Bone marrow (tissue), 2 donors: ENCODE results near the gene SNX13.
"Not testable (repeated sequence)": the region's sequence is repeated elsewhere in the genome, so short reads cannot be mapped to it uniquely, and the experiment has no call there.

Experiments used
- DNase-seq, 2 donors: peaks; one replicate each; lab custom pipeline; 2025; lab: John Stamatoyannopoulos, UW

The SNX13 gene

DNA sequence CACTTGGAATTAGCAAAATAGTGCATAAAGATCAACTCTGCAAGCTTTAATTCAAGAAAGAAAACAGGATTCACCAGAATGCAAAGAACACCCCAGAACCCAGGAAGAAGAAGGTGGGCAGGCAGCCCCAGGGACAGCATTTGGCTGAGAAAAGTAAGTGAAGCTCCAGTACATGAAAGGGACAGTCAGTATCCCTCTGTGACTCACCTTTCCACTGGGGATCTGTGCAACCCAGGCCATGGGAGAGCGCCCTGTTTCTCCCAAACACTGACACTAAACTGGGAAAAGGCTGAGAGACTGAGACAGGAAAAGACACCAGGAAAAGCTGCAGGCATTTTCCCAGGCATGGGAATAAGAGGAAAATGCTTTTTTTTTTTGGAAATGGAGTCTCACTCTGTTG is 28.2 kb downstream of the SNX13 start:
- no peak for DNase-seq

DNA sequence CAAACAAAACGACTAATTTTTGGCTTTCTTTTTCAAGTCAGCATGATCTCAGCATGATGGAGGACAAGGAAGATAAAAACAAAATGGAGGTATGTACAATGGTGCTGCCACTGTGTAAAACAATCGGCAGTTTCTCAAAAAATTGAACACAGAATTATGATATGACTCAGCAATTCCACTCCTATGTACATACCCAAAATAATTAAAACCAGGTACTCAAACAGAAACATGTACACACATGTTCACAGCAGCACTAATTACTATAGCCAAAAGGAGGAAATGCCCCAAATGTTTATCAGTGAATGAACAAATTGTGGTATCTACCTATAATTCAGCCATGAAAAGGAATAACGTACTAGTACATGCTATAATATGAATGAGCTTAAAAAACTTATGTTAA is 29.9 kb downstream of the SNX13 start:
- no peak for DNase-seq

DNA sequence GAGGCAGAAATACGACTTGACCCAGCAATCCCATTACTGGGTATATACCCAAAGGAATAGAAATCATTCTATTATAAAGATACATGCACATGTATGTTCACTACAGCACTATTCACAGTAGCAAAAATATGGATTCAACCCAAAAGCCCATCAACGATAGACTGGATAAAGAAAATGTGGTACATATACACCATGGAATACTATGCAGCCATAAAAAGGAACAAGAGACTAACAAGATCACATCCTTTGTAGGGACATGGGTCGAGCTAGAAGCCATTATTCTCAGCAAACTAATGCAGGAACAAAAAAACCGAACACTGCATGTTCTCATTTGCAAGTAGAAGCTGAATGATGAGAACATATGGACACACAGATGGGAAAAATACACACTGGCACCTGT is 31.0 kb downstream of the SNX13 start:
- not testable (repeated sequence) for DNase-seq

GRCh38 chr7:17907014-17907413 is 33.3 kb downstream of the SNX13 start:
- no peak for DNase-seq

- no peak for DNase-seq
These were observed 37.0 kb downstream of the SNX13 start for GRCh38 chr7:17903337-17903736.

DNA sequence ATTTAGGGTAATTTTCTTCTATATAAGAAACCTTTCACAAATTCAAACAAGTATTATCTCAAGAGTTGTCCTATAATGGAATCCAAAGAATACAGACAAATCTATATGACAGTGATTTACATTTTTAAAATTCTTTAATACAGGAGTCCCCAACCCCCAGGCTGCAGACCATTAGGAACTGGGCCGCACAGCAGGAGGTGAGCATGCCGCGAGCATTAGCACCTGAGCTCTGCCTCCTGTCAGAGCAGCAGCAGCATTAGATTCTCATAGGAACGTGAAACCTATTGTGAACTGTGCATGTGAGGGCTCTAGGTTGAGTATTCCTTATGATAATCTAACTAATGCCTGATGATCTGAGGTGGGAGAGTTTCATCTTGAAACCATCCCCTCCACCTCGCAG is 37.7 kb downstream of the SNX13 start:
- DNase-seq = no peak

DNA sequence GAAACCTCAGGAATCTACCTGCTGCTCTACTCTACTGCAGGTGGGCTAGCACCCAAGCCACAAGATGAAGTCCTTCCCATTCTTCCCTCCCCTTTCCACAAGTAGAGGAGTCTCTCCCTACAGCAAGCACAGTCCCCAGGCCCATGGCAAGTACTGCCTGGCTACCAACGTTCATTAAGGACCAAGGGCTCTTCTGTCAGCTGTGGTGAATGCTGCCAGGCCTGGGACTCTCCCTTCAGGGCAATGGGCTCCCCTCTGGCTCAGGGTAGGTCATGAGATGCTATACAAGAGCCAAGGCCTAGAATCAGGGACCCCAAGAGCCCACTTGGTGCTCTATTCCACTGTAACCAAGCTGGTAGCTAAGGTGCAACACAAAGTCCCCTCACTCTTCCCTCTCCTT is 39.8 kb downstream of the SNX13 start:
- no peak for DNase-seq

GRCh38 chr7:17898111-17898510 is 42.2 kb downstream of the SNX13 start:
- DNase-seq = no peak

DNA sequence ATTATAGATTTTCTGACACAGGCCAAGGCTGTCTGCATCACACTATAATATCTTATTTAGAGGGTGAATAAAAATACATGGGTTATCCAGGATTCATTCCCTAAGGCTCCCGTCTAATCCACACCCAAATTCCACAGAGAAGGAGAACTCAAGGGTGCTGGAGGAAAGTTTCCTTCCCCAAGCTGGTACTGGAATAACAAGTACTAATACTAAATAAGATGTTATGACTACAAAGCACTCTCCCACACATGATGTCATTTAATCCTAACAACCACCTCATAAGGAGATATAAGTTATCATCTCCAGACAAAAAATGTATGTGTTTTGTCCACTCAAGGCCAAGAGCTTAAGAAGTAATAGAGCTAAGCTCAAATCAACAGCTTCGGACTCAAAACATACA is 53.0 kb downstream of the SNX13 start:
- DNase-seq = no peak

GRCh38 chr7:17882685-17883084 is 57.6 kb downstream of the SNX13 start:
- DNase-seq = no peak

- DNase-seq = no peak
These were observed 61.1 kb downstream of the SNX13 start for GRCh38 chr7:17879075-17879661.

- DNase-seq = no peak
These were observed 61.7 kb downstream of the SNX13 start for GRCh38 chr7:17878627-17879026.

DNA sequence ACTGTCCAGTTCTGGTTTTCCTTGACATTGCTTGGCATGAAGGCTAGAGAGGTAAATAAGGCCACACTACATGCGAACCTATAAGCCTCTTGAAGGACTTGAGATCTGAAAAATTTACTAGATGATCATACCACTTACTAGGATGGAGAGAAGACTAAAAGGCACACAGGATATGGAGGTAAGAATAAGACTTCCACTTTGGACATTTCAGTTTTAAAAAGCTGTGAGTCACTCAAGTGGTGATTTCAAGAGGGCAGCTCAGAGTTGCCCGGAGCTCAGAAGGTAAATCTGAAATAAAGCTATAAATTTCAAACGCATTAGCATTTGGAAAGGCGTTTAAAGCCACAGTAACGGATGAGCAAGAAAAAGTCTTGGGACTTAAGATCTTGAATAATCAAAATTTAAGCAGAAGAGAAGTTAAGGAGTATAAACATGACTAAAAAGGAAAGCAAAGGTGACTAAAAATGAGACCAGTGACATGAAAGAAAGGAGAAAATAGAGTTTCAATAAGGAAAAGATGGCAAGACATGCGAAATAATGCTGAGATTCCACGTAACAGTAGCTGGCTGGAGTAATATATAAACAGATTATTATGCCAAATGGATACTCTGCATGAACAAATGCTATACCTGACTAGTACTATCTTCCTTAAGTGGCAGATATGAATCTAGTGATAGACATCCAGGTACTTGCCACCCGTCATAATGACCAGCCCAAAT is 68.3 kb downstream of the SNX13 start:
- DNase-seq = no peak

GRCh38 chr7:17870406-17870805 is 69.9 kb downstream of the SNX13 start:
- DNase-seq = no peak

- DNase-seq = no peak
These were observed 76.5 kb downstream of the SNX13 start for GRCh38 chr7:17863809-17864143.

- DNase-seq = no peak
These were observed 77.0 kb downstream of the SNX13 start for GRCh38 chr7:17863095-17863808.

GRCh38 chr7:17856251-17856650 is 84.0 kb downstream of the SNX13 start:
- no peak for DNase-seq

- no peak for DNase-seq
These were observed 85.1 kb downstream of the SNX13 start for GRCh38 chr7:17855202-17855601.

GRCh38 chr7:17854261-17855047 is 85.8 kb downstream of the SNX13 start:
- no peak for DNase-seq

- no peak for DNase-seq
These were observed 87.9 kb downstream of the SNX13 start for GRCh38 chr7:17852361-17852760.

- no peak for DNase-seq
These were observed 90.8 kb downstream of the SNX13 start for GRCh38 chr7:17849504-17849903.

- DNase-seq = no peak
These were observed 91.8 kb downstream of the SNX13 start for GRCh38 chr7:17848516-17848915.

GRCh38 chr7:17846935-17847334 is 93.4 kb downstream of the SNX13 start:
- DNase-seq = no peak
